HEK293T (cell line): ENCODE results near the gene TIFAB.

Source experiments
- ELF4 ChIP-seq: fragments of 450-650 bp; IDR thresholded peaks from 2 replicates; pipeline ENCODE4 v1.6.1; 2017; ENCODE audit warnings: antibody characterized with exemption
- HDGF ChIP-seq: fragments of 450-650 bp; IDR thresholded peaks from 2 replicates; pipeline ENCODE4 v1.6.1; 2017; ENCODE audit warnings: antibody characterized with exemption, borderline replicate concordance
- SP1 ChIP-seq: fragments of 450-650 bp; IDR thresholded peaks from 2 replicates; pipeline ENCODE4 v1.6.1; 2017
- ZNF384 ChIP-seq: fragments of 450-650 bp; IDR thresholded peaks from 2 replicates; pipeline ENCODE4 v1.6.1; 2016

GRCh38 chr5:135493406-135494180 is 41.4 kb upstream of the TIFAB start:
- TF ChIP-seq ELF4: no peak
- no peak for TF ChIP-seq HDGF
- no peak for TF ChIP-seq SP1
- no peak for TF ChIP-seq ZNF384
